Pulmonary artery endothelial cell (primary cell): ENCODE results near the gene GRIA1. TPM values are rescaled to one million over a fixed set of nuclear protein-coding genes. Genes with fewer than 3 reads are reported as not detected.

ENCODE experiments used
- DNase-seq: peaks from one replicate; pipeline ENCODE4 v3.0.0-alpha.2; 2011; ENCODE audit warnings: low read depth, low spot score
- total RNA-seq: library from RNA; depleted of rRNA; stranded (reverse); fragments of >200 nt; gene quantifications from 2 replicates; pipeline ENCODE4 v1.2.3, GENCODE V29; 2014

Gene GRIA1
- total RNA-seq, 1 donor from 2014 or later: not detected

DNA sequence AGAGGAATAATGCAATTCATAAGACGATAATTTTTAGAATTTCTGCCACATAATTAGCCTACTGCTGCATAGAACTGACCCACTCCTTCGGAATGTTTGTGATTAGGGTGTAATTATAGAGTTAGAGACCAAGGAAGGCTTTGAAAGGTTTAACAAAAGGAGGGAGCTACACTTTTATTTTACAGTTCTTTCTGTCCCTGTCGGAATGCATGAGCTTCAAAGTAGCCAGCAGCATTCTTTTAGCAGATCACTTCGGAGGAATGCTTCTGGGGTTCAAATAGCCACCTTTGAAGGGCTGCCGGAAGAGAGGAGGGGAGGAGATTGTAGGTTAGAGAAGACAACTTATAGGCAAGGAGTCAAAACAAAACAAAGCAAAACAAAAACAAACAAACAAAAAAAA is 168.1 kb downstream of the GRIA1 start:
- DNase-seq: no peak

DNA sequence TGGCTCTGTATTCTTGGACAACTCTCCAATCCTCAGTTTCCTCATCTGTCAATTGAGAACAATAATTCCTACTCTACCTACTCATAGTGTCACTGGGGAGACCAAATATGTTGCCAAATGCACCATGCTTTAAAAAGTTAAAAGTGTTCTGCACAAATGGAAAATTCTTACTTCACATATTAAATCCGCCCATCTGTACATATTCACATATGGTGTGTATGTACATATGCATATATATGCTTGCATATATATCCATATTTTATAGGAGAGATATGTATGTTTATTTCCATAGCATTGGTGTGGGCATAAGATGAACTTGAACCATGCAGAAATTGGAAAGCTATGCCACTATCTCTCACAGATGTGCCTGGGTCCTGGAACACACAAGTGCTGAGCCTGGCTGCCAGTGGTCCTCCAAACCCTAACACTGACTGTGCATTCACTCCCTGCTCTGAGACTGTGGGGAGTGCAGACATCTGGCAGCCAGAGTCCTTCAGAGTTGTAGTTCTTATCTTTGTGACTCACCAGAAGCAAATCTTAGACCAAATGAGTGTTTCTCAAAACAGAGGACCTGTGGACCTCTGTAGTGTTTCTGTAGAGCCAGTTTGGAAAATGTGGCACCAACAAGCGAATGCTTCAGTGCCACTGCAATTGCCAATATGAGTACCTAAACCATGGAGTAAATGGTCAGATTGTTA is 168.7 kb downstream of the GRIA1 start:
- no peak for DNase-seq

DNA sequence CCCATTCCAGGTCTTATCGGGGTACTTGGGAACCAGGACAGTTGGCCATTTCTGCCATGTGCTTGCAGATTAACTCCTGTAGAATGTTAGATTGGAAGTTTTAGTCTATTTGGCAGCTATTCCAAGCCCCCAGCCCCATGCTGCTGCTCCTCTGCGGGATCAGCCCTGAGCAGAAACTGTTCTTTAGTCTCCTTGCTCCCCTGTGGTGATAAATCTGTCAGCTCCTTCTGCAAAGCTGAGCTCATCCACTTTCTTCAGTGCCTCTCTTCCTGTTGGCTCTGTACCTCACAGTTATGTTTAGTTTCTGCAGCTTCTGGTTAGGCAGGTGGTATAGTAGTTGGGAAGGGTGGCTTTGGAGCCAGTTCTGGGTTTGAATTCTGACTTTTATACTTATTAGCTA is 170.4 kb downstream of the GRIA1 start:
- DNase-seq: no peak

DNA sequence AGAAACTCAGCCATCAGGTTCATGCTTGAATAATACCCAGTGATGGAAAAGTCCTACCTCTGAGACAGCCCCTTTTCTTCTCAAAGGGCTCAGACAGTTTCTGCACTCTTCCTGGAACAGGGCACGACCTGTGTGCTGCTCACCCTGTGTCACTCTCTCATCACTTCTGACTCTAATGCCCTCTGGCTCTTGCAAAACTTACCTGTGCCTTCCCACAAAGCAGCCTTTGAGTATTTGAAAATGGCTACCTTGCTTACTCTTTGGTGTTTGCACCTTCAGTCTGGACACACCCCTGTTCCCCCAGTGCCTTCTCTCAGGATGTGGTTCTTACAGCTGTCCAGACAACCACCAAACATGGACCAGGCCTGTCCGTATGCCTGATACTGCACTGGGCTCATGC is 171.4 kb downstream of the GRIA1 start:
- DNase-seq: no peak

DNA sequence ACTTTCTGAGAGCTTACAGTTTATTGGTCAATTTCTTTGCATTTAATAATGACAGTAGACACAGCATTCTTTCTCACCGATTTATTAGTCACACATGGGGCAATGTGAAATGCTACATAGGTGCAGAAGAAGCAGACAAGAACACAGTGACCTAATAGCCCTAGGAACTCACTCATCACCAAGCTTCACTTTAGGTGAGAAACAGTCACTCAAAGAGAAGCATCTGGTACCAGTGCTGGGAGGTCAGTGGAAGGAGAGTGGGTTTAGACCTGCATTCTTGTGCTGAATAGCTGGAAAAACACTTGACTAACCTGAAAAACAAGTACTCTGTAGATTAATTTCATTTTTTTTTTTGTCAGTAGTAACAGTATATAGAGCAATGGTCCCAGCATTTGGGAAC is 179.6 kb downstream of the GRIA1 start:
- no peak for DNase-seq

DNA sequence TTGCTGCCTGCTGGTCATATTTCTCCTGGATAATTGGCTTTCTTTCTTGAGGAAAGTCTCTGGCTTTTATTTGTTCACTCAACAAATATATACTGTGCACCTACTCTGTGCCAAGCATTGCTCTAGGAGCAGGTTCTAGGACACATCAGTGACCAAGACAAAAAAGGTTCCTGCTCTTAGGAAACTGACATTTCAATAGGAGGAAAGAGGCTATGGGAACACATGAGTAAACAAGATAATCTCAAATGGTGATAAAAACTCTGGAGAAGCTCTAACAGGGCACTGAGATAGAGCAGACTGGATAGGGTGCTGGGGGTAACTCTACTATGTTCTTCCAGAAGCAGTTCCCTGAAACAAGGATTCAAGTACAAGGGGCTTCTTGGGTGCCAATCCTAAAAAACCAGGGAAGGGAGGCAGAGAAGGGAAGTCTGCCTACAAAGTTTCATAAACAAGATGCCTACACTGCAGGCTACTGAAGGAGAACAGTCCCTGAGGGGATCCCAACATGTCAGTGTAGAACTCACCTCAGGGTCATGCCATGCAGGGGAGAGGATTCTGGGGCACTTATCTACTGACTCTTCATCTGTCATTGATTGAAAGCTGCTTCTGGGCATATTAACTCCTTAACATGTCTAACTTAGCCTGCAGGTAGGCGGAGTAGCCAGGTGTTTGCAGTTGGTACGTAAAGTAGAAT is 181.3 kb downstream of the GRIA1 start:
- no peak for DNase-seq

DNA sequence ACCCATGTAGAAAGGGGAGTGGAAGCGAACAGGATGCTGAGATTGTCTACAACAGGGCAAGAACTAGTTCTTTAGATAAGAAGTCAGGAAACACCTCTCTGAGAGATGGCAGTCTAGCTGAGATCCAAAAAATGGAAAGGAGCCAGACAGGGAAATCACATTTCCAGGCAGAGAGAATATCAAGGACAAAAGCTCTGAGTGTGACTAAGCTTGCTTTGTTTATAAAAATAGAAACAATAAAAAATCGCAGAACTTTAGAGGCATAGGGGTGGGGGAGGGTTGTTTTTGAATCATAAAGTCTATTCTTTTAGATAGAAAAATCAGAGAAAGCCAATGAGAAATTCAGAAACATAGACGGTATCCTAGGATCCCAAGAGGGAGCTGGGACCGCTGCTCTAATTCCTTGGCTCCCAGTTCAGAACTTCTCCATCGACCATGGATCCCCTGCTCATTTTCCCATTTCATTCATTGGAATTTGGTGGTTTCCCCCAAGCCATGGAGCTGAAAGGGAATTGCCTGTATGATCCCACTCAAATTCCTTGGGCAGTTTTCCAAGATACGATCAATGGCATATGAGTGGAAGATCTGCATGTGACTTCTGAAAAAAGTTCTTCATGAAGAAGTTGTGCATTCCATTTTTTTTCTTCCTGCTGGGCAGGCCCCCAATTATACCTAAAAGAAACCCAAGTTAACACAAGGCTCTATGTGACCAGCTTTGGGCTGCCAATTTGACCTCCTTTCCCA is 182.0 kb downstream of the GRIA1 start:
- DNase-seq: peak; percentile 63

DNA sequence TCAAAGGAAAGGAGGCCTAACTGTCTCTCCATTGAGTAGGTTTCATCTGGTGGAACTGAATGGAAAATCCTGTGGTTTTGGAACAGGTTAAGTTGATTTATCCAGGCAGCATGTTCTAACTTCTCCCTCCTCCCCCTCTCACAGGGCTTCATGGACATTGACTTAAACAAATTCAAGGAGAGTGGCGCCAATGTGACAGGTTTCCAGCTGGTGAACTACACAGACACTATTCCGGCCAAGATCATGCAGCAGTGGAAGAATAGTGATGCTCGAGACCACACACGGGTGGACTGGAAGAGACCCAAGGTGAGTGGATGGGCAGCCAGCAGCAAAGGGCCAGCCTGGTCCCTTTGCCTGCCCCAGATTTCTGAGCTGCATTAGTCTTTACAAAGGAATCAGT is 183.9 kb downstream of the GRIA1 start:
- DNase-seq: no peak

DNA sequence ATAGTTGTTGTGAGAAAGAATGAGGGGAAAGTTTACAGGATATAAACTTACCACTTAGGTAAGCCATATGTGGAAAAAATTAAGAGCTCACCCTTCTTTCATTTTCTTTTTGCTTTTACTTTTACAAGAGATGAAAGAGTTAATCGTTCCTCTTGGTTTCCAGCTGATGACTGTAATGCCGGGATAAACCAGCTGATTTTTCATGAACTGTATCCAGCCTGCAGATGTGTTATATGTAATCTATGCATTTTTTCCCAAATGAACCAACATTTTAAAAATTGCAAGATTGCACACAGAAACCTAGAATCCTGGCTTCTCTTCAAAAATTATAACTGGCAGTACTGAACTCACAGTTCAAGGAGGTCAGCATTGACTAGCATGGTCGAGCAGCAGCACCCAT is 185.9 kb downstream of the GRIA1 start:
- DNase-seq: no peak

DNA sequence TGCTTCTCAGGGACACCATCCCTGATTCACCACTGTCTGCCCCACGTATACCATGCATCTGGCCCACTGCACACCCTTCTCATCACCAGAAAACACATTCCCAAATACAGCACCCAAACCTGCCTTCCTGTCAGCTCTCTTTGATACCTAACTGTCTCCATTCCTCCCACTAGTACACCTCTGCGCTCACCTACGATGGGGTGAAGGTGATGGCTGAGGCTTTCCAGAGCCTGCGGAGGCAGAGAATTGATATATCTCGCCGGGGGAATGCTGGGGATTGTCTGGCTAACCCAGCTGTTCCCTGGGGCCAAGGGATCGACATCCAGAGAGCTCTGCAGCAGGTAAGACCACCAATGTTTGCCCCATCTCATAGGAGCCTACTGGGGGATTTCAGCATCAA is 186.4 kb downstream of the GRIA1 start:
- no peak for DNase-seq

DNA sequence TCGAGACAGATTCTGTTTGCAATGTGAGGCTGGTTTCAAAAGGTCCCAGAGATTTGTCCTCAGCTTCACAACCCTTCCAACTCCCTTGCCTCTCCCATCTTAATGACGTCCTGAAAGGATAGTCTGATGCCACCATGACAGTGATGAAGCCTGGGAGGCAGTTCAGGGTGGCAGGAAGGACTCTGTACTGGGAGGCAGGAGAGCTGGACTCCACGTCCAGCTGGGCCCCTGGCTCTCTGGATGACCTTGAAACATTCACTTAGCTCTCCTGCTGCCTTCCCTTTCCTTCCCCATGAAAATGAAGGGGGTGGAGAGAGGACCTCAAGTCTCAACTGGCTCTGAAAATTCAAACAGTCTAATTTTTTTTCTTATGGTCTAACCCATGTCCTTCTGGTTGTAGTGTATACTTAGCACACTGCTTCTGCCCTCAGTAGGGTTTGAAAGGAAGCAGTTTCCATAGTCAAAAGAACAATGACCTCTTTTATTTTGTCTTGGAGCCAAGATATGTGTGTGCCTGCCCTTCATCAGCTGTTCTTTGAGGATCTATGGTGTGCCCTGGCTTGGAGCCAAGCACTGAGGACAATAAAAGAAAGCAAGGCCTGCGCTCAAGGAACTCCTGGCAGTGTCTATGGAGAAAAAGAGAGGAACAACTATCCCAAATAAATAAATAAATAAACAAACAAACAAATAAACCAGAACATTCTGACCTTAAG is 188.3 kb downstream of the GRIA1 start:
- DNase-seq: peak; percentile 24

DNA sequence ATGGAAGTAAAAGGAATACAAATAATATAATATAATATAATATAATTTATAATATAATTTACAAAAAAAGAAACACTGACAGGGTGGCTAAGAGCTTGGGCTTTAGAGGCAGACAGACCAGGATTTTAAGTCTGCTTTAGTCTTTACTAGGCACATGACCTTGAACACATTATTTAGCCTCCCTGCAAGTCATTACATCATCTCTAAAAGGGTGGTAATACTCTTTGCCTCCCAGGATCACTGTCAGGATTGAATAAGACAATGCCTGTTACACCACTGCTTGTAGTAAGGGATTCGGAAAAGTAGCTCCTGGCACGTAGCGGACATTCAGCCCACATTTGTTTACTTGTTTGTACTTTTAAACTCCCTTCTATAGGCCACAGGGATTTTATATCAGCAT is 199.8 kb downstream of the GRIA1 start:
- no peak for DNase-seq

DNA sequence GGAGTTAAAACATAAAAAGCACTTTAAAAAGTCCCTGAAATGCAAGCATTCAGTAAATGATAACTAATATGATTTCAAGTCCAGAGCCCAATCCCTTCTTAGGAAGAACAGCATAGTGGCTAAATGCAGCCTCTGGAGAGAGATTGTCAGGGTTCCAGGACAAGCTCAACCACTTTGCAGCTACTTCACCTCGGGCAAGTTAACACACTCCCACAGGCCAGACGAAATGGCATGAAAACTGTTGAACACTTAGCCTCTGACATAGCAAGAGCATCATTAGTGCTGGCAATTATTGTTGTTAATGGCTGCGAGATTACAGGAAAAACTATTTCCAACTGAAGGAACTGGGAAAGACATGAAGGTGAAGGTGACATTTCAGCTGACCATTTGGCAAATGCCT is 205.8 kb downstream of the GRIA1 start:
- DNase-seq: no peak

DNA sequence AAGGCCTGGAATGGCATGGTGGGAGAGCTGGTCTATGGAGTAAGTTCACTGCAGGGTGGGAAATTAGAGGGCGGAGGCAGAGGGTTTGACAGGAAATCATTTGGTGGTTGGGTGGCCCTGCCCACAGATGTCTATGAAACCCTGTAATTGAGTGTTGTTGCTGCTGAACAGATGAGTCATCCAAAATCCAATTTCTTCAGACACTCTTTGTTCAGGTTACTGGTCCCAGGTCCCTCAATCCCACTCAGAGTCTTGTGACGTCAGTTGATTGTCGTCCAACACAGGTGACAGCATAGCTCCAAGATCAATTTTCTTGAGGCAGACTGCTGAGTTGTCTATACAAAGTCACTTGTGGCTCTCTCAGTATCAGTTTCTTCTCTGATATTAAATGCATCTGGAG is 208.6 kb downstream of the GRIA1 start:
- DNase-seq: no peak

DNA sequence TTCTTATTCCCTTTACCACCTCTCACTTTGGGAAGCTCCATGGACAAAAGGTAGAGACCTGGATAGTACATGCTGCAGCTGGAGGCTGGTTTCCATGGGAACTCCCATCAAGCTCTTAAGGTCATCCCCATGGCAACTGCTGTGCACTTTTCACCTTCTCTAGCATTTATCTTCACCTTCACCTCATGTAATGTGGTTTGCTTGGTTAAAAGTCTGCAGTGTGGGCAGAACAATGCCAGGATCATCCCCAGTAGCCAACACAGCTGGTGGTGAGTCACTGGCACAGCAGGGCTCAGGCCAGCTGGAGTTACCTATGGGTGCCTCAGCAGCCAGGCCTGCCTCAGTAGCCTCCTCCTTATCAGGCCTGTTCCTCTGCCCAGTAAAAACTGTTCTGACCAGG is 210.5 kb downstream of the GRIA1 start:
- DNase-seq: no peak

DNA sequence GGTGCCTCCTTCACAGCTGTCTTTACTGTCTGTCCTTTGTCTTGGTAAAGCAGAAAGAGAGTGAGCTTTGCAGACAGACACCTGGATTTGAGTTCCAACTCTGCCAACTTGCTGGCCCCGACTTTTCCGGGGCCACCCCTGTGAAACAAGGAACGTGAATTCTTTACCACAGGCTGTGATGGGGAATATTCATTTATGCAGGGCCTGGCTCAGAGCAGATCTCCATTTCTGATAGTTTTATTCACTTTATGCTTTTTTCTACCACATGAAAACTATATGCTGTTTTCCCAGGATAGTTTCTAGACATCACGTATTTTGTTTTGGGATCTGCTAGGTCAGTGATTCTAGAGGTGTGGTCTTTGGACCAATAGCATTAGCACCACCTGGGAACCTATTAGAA is 211.8 kb downstream of the GRIA1 start:
- no peak for DNase-seq

DNA sequence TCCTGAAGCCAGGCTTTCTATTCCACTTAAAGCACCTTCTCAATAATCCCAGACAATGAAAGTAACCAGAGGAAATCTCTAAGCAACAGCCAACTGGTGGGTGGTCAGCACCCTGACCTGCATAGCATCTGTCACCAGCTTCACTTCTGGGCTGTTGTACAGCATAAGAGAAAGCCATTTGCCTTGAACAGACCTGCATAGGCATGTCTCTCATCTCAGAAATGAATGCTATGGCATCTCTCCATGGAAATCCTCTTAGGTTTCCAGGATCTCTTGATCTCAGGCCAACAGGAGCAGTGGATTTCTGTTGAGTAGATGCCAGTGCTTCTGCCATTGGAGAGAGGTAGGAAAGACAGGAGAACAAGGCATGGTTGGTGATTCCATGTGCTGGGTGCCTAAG is 213.6 kb downstream of the GRIA1 start:
- no peak for DNase-seq

DNA sequence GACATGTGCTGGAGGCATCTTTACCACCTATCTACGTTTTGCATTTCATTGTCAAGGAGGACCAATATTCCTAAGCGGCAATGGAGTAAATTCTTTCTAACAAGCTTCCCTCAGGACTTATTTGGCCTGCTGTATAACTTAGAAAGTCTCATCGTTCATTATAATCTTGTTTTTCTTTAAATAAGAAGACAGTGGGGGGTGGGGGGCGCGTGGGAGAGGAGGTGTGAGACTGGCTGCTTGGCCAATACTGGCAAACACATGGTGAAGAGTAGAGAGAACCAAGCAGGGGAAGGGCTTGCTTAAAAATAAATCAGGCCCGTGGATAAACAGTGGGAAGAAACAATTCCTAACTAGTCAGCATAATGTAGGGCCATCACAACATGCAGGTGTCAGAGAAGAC is 217.2 kb downstream of the GRIA1 start:
- DNase-seq: no peak

DNA sequence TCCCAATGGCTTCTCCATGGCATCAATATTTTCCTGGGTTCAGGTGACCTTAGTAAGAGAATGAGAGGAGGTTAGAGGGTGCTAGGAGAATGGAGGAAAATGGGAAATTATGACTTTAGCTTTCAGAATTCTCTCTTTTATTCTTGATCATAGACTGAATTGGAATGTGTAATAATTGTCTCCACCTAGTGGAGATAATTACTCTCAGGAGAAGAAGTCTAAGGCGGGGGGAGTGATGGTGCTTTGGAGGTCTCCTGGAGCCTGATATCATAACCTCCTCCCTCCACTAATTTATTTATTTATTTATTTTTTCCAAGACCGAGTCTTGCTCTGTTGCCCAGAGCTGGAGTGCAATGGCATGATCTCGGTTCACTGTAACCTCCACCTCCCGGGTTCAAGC is 221.3 kb downstream of the GRIA1 start:
- DNase-seq: no peak

DNA sequence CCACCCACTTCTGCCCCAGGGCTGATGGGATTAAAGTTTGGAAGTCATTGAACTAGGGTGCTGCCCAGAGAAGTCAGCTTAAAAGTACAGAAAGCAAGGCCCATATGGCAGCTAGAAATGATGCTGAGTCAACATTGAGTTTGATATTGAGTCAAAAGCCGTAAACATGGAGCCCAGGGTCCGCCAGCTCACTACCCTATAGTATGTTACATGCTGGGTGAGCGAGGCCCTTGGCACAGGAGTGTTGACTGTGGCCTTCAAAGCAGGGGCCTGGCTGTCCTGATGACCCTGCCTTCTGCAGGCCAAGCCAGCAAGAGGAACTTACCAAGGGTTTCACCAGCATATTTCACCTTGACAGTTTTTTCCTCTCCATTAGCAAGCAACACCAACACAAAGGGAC is 222.5 kb downstream of the GRIA1 start:
- no peak for DNase-seq

DNA sequence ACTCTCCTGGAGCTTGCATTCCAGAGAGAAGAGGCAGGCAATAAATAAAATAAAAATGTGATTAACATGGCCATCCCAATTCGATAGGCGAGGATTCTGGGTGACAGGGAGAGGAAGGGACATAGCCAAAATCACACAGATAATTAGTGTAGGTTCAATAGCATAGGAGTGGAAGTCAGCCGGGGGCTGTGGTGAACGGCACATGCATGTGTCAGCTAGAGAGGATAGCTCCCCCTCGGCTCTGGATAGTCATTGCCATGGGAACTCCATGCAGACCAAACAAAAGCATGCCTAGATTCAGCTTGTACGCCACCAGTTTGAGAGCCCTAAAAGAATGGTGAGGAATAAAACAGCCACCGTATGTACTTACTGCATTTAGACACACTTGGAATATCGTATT is 223.5 kb downstream of the GRIA1 start:
- no peak for DNase-seq

DNA sequence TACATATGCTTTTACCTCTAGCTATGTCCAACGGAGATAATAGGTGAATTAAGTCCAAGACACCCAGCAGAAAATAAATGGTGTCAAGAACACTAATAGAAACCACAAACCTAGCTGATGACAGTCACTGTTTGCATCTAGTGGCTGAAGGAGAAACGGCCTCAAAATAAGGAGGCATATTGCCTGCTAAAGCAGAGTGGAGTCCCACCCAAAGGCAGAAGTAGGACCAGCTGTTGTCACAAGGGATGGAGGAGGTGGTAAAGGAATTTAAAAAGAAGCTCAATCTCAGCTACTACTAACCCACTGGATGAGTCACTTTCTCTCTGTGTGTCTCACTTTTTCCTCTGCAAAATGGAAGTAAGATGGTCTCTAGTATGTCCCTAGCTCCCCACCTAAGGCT is 224.3 kb downstream of the GRIA1 start:
- no peak for DNase-seq
